NAMALWA (cell line): ENCODE results near the gene CDR2.
"Not testable (repeated sequence)": the region's sequence is repeated elsewhere in the genome, so short reads cannot be mapped to it uniquely, and the experiment has no call there.

Experiments used
- DNase-seq: peaks from one replicate; pipeline ENCODE4 v3.0.0-alpha.2; 2015; ENCODE audit warnings: low spot score

CDR2 gene

GRCh38 chr16:22375963-22376640, 1.7 kb upstream of the CDR2 start:
- DNase-seq: no peak

DNA sequence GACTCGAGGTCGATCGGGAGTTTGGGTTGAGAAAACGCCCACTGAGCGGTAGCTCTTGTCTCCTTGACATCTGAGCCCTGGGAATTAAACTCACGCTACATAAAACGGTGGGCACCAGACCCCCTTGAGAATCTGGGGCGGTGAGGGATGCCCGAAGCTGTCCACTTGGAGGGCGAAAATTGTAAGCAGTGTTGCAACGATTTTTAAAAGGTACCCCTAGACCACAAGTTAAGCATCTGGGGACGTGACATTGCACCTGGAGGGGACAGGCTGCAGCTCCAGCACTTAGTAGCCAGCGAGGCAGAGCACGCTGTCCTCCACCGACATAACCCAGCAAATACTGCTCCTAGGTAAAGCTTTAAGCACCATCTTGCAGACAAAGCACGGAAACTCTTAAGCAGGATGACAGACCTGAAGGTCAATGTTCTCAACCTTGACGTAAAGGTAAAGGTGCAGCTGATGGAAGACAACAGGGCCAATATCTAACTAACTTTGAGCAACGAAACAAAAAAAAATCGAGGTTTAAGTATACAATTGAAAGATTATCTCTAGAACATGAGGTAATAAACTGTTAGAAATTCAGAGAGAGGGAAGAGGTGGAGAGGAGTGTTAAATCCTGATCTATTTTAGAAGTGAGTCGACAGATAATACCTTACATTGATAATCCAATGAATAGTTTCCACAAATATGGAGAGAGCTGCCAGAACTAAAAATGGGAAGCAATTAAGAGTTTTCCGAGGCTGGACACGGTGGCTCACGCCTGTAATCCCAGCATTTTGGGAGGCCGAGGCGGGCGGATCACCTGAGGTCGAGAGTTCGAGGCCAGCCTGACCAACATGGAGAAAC, 921 bp upstream of the CDR2 start:
- DNase-seq: no peak

DNA sequence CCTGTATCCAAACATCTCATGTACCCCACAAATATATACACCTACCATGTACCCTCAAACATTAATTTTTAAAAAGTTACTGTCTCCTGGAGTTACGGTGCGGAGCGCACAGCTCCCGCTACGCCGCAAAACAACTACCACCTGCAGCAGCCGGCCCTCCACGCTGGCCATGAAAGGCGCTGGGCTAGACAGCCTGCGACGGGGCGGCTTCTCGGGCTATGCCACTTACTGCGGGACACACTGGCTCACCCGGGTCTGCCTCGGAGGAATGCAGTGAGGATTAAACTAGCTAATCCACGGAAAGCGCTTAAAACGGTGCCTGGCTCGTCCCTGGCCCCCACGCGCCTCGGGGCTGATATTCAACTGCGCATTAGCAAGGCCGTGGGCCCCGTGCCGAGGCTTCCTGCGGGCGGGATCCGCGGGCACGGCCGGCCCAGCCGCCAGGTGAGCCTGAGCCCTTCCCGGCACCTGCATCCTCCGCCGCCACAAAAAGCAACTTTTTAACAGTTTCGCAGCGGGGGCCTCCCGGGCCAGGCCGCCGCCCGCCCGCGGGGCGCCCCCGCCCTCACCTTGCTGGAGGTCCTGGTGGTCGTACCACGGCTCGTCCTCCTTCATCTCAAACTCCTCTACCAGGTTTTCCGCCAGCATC, 633 bp downstream of the CDR2 start:
- peak; percentile 47 for DNase-seq

- DNase-seq: peak; percentile 41
These were observed 1.3 kb downstream of the CDR2 start for GRCh38 chr16:22372882-22373661.

GRCh38 chr16:22370038-22370820, 4.2 kb downstream of the CDR2 start:
- no peak for DNase-seq

DNA sequence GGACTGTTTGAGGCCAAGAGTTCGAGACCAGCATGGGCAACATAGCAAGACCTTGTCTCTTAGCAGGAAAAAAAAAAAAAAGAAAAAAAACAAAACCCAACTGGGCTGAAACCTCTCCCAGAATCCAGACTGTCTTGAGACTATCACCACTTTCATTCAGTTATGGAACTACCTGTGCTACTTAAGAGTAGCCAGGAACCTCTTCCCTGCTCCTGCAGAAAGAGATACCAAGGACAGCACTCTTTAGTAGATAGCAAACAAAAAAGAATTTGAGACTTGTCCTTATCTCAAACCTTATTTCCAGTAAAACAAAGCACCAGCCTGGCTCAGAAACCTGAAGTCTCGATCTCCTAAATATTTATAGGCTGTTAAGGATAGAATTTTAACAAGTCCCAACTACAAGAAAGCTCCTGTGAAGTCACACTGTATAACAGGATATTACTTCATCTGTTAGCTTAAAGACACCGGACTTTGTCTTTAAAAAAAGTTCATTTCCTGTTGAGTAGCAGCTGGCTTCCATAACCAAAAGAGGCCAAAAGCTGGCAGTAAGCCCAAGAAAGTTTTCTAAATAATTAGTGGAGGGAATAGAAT, 5.1 kb downstream of the CDR2 start:
- DNase-seq: peak; percentile 76

DNA sequence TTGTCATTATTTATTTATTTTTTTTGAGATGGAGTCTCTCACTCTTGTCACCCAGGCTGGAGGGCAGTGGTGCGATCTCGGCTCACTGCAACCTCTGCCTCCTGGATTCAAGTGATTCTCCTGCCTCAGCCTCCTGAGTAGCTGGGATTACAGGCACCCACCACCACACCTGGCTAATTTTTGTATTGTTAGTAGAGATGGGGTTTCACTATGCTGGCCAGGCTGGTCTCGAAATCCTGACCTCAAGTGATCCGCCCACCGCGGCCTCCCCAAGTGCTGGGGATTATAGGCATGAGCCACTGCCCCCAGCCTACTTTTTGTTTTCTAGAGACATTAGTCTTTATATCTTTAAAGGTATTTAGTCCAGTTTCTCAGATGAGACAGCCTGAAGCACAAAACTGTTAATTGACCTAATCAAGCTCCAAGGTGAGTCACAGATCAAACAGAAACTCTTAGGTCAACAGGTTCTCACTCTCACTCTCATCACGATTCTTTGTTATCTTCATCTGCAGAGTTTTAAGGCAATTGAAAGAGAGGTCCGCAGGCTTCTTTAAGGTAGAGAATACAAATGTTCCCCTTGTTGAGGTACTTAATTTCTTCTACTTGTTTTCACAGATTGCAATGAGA, 6.1 kb downstream of the CDR2 start:
- not testable (repeated sequence) for DNase-seq

- no peak for DNase-seq
These were observed 7.5 kb downstream of the CDR2 start for GRCh38 chr16:22366889-22367288.

DNA sequence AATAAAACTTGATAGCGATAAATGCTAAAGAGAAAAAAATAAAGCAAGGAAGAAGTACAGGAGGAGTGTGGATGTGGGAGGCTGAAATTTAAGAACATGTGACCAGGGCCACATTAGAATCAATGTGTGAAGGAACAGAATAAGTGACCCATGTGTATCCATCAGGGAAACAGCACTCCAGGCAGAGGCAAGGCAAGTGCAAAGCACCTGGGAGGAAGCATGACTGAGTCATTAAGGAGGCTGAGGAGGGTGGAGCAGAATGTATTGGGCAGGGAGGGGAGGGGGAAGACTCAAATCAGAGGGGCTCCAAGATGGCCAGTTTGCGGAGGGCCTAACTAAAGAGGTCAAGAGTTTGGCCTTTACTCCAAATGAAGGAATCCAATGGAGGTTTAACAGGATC, 8.0 kb downstream of the CDR2 start:
- no peak for DNase-seq

DNA sequence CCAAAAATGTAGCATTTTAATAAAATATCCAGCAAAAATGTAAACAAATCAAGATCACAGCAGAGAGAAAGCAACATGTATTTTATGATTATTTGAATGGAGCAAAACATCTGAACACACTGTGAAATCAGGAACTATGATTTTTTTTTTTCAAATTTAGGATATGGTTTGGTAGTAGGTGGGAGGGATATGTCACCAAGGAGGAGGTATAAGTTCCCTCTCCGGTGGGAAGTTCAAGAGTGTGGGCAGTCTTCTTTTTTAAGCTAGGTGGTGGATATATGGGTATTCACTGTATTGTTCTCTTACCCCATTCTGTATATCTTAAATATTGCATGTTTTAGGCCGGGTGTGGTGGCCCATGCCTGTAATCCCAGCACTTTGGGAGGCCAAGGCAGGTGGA, 10.2 kb downstream of the CDR2 start:
- no peak for DNase-seq

DNA sequence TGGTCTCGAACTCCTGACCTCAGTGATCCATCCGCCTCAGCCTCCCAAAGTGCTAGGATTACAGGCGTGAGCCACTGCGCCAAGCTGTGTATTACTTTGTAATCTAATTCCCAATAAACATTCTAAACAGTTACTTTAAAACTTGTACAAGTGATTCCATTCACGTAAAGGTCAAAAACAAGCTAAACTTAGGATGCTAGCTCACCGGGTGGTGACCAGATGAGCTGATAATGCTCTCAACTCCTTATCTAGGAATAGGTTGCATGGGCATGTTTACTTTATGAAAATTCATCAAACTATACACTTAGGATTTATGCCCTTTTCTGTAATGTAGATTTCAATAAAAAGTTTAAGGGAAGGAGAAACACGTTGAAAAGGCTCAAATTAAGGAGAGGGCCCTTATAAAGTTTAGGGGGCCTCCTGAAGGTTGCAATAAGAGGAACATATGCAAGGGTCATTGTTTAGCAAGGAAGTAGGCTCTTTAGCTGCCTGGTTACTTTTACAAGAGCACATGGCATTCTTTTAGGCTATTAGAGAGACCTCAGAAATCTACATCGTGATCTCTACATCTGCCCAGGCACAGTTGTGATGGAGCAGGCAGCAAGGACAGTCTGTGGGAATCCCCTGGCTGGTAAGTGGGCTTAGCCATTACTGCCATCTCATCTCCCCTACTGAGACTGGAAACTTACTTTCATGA, 13.3 kb downstream of the CDR2 start:
- DNase-seq: no peak

DNA sequence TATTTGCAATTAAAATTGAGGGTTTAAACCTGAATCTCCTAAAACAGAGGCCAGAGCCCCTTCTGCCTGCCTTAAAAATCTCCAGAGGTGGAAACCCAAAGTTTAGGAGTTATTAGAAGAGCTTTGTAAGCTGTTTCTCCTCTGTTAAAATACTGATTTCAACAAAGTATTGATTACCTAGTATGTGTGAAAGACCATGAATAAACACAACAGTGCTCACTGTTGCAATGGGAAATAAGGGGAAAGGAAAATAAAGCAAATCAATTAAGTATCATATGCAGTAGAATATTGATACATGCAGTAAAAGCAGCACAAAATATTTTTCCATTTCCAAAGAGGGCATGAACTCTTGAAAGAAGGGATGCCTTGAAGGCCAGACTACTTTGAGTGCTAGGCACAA, 14.7 kb downstream of the CDR2 start:
- no peak for DNase-seq

GRCh38 chr16:22358000-22358399, 16.4 kb downstream of the CDR2 start:
- DNase-seq: peak; percentile 43

DNA sequence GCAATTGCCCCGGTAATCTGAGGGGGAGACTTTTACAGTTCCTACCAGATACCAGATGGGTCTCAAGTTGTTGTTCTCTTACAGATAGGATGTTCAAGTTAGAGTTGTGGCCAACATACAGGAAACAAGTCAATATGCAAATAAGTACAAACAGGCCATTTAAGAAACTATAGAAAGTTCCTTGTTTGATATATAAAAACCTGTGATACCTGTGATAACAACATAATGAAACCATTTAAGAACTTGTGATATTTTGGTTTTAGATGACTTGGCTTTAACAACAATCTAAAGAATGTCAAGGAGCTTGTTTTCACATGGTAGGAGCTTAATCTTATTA, 16.8 kb downstream of the CDR2 start:
- DNase-seq: peak; percentile 59

DNA sequence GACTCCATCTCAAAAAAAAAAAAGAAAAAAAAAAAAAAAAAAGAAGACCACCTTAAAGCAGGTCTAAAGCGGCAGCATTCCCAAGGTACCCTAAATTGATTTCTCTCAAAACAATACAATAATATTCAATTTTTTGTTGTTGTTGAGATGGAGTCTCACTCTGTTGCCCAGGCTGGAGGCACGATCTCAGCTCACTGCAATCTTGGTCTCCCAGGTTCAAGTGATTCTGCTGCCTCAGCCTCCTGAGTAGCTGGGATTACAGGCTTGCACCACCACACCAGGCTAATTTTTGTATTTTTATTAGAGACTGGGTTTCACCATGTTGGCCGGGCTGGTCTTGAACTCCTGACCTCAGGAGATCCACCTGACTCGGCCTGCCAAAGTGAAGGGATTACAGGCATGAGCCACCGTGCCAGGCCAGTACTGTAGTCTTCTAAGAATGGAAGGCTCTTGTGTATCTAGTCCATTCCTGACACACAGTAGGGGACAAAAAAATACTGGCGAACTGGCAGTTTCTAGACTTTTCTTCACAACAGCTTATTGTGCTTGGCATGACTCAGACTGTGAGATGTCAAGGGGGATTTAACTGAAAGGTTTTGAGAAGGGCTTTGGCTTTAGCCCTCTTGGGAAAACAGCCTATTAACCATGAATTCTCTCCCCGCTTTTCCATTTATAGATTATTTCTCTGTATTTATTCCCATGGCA, 17.3 kb downstream of the CDR2 start:
- DNase-seq: no peak

DNA sequence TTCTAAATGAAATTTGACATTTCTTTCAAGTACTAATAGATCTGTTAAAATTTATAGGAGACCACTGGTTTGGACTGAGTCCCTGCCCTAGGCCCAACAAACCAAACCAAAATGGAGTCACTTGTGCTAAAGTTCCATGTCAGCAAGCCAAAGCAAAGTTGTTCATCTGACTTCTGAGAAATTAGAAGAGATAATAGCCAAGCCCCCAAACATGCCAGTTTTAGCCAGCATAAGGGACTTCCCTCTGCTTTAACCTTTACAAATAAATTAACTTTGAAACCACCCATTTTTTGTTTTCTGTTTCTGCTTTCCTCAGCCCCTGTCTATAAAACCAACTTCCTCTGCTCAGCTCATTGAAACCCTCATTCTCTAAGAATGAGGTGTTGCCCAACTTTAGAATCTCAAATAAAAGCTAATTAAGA, 18.9 kb downstream of the CDR2 start:
- DNase-seq: no peak

GRCh38 chr16:22353933-22354541, 20.4 kb downstream of the CDR2 start:
- no peak for DNase-seq

DNA sequence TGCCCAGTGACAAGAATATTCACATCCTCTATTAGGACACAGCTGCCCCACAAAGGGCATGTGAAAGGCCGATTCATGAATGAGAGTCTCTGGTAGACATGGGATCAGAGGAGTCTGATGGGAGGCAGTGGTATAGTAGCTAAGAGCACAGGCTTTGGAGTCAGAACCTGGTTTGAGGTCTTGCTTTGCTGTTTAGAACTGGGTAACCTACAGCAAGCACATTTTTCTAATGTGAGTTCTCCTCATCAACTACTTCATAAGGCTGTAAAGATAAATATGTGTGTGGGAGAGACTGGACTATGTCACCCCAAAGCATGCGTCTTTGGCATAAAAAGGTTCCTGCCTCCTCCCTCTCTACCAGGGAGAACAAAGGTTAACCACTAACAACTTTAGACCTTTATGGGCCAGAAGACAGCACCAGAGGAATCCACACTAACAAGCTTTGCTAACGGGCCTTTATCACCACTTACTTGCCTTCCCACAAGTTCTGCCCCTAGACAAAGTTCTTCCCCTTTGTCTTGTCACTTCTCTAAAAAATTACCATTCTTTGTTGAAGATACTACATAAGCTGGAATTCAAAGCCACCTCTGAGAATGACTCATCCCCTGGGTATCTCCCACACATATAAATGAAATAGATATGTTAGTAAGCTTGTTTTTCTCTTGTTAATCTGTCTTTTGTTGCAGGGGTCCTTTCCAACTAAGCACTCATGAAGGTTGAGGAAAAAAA, 21.1 kb downstream of the CDR2 start:
- DNase-seq: no peak
